ENCODE measurements around the gene SPDEF.

- TF ChIP-seq EZH2 (IDR thresholded peaks at IDR 0.05; ENCODE audit: low read length) (no peak), CTCF (optimal IDR thresholded peaks at IDR 0.05 in 1 of 3, IDR thresholded peaks at IDR 0.05 in 1 of 3, conservative IDR thresholded peaks at IDR 0.05 in 1 of 3; ENCODE audit: extremely low read depth in 1 of 3, insufficient read depth in 2 of 3, low read length in 3 of 3) (no peak)
Observed at GRCh38 chr6:34520645-34521462, 35.3 kb downstream of the SPDEF start.
